ENCODE data around the gene CRYGB. TPM values are rescaled to one million over a fixed set of nuclear protein-coding genes. Genes with fewer than 3 reads are reported as not detected.
"Not testable (repeated sequence)": the region's sequence is repeated elsewhere in the genome, so short reads cannot be mapped to it uniquely, and the experiment has no call there.

CRYGB gene
- total and polyA plus RNA-seq, 3 experiments from 2014 or later, result not detected

DNA sequence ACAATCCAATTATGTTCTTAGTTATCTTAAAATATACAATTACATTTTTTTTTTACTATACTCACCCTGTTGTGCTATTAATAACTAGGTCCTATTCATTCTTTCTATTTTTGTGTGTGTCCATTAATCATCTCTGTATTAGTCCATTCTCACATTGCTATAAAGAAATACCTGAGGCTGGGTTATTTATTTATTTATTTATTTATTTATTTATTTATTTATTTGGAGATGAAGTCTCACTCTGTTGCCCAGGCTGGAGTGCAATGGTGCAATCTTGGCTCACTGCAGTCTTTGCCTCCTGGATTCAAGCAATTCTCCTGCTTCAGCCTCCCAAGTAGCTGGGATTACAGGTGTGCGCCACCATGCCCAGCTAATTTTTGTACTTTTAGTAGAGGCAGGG, 47.3 kb downstream of the CRYGB start:
- H3K4me1 ChIP-seq (ENCODE audit: insufficient read depth, low read length); POLR2A ChIA-PET; H3K36me3 Mint-ChIP-seq; H3K4me3 ChIP-seq (ENCODE audit: low read length); H3K4me3 Mint-ChIP-seq; H3K27me3 ChIP-seq (ENCODE audit: insufficient read depth, low read length, poor library complexity, severe bottlenecking); H3K27ac ChIP-seq (ENCODE audit: low read depth, low read length); H3K9me3 ChIP-seq (ENCODE audit: low read length); DNase-seq; H3K27ac Mint-ChIP-seq; H3K36me3 ChIP-seq (ENCODE audit: insufficient read depth, low read length); H3K9me3 Mint-ChIP-seq; CTCF ChIA-PET: not testable (repeated sequence)
- peaks cover 2 to 11% of the 10 kb centered on the region in 2 donors for H3K27me3 Mint-ChIP-seq
- peaks cover 19 to 24% (median 22%) of the 10 kb centered on the region in 3 donors for H3K4me1 Mint-ChIP-seq

DNA sequence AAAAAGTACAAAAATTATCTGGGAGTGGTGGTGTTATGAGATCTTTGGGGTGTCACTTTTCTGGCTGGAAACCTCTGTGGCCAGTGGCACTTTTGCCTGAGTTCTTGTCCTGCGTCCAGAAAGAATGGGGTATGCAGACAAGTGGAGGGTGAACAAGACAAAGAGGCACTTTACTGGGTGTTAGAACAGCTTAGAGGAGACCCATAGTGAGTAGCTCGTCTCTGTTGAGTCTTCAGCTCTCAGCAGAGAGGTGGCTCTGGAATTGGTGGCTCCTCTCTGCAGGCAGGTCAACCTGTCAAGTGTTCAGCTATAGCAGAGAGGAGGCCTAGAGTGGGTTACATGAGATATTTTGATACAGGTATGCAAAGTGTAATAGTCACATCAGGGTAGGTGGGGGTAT, 47.7 kb downstream of the CRYGB start:
- no peak for DNase-seq
- Histone ChIP-seq H3K36me3 (ENCODE audit: insufficient read depth, low read length) (no peaks in the 10 kb centered on the region), H3K9me3 (ENCODE audit: low read length) (no peaks in the 10 kb centered on the region), H3K4me1 (ENCODE audit: insufficient read depth, low read length) (no peaks in the 10 kb centered on the region), H3K27me3 (ENCODE audit: insufficient read depth, low read length, poor library complexity, severe bottlenecking) (no peaks in the 10 kb centered on the region), H3K27ac (ENCODE audit: low read depth, low read length) (no peak overlapping the region), H3K4me3 (ENCODE audit: low read length) (no peak overlapping the region)
- Mint-ChIP-seq H3K27me3 (peaks cover 2 to 11% of the 10 kb centered on the region in 2 donors), H3K36me3 (no peaks in the 10 kb centered on the region), H3K4me3 (no peak overlapping the region), H3K4me1 (peaks cover 19 to 24% (median 22%) of the 10 kb centered on the region in 3 donors), H3K9me3 (no peaks in the 10 kb centered on the region), H3K27ac (no peak overlapping the region)
- POLR2A ChIA-PET, result no interaction called here
- CTCF ChIA-PET, result no interaction called here

DNA sequence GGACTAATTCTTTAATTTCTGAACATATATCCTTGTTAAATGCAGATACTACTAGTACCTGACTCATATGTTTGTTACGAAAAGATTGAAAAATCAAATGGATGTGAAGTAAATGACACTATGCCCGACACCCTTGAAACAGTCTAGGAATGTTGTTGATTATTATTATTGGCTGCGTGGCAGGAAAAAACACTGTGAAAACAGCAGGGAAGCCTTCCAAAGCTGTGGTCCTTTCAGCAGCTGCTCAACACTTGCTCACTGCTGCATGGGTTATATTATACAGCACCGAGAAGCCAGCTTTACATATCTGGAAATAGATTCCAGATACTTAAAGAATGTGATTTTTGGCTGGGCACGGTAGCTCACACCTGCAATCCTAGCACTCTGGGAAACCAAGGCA, 48.2 kb downstream of the CRYGB start:
- Mint-ChIP-seq H3K27me3 (peaks cover 2 to 11% of the 10 kb centered on the region in 2 donors), H3K36me3 (no peaks in the 10 kb centered on the region), H3K27ac (no peak overlapping the region), H3K4me1 (peaks cover 19 to 24% (median 22%) of the 10 kb centered on the region in 3 donors), H3K9me3 (no peaks in the 10 kb centered on the region), H3K4me3 (no peak overlapping the region)
- DNase-seq, result no peak
- no peaks in the 10 kb centered on the region for H3K27me3 ChIP-seq (ENCODE audit: insufficient read depth, low read length, poor library complexity, severe bottlenecking)
- no peak overlapping the region for H3K27ac ChIP-seq (ENCODE audit: low read depth, low read length)
- CTCF ChIA-PET, result no interaction called here
- no peaks in the 10 kb centered on the region for H3K9me3 ChIP-seq (ENCODE audit: low read length)
- H3K4me3 ChIP-seq (ENCODE audit: low read length), result no peak overlapping the region
- POLR2A ChIA-PET, result no interaction called here
- H3K4me1 ChIP-seq (ENCODE audit: insufficient read depth, low read length), result no peaks in the 10 kb centered on the region
- no peaks in the 10 kb centered on the region for H3K36me3 ChIP-seq (ENCODE audit: insufficient read depth, low read length)

DNA sequence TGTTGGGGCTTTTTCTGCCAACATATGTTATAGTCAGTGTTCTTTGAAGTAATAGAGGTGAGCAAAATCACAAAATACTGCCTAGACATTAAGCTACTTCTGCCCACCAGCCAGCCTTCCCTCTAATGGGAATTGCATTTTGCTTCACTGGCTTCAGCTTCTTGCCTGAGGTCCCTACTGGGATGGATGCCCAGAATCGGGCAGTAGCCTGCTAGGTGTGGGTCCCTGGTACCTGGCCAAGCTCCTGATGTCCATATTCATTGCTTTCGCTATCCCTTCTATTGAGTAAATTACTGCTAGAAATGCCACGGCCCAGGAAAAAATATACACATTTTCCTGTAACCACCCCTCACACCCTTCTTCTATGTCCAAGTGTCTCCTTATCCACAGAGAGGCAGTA, 48.6 kb downstream of the CRYGB start:
- Histone ChIP-seq H3K4me1 (ENCODE audit: insufficient read depth, low read length) (no peaks in the 10 kb centered on the region), H3K27me3 (ENCODE audit: insufficient read depth, low read length, poor library complexity, severe bottlenecking) (no peaks in the 10 kb centered on the region), H3K36me3 (ENCODE audit: insufficient read depth, low read length) (no peaks in the 10 kb centered on the region), H3K4me3 (ENCODE audit: low read length) (no peak overlapping the region), H3K27ac (ENCODE audit: low read depth, low read length) (no peak overlapping the region), H3K9me3 (ENCODE audit: low read length) (no peaks in the 10 kb centered on the region)
- Mint-ChIP-seq H3K27me3 (peaks cover 2 to 11% of the 10 kb centered on the region in 2 donors), H3K36me3 (no peaks in the 10 kb centered on the region), H3K27ac (no peak overlapping the region), H3K9me3 (no peaks in the 10 kb centered on the region), H3K4me1 (peaks cover 19 to 24% (median 22%) of the 10 kb centered on the region in 3 donors), H3K4me3 (no peak overlapping the region)
- ChIA-PET CTCF (interaction anchor here (0.6 to 1.4 kb wide), 2 partner anchors 18 to 1412 kb away, joined by 3 to 4 read pairs; no protein-coding TSS in a partner anchor), POLR2A (no interaction called here)
- DNase-seq, result no peak

DNA sequence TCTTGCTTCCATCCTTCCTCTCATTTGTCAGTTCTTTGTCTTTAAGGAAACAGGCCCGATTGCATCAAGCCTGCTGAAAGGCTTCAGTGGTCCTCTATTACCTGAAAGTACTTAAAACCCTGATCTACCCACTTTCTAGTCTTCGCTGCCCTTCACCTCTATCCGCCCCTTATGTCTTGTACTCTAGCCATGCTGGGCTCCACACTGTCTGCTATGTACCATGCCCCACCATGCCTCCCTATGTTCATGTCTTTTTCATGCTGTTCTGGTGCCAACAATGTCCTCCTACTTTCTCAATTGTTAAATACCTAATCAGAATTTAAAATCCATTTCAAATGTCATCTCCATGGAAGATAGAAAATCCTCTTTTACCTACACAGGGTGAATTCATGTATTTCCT, 49.9 kb downstream of the CRYGB start:
- Histone ChIP-seq H3K27ac (ENCODE audit: low read depth, low read length) (no peak overlapping the region), H3K27me3 (ENCODE audit: insufficient read depth, low read length, poor library complexity, severe bottlenecking) (no peaks in the 10 kb centered on the region), H3K36me3 (ENCODE audit: insufficient read depth, low read length) (no peaks in the 10 kb centered on the region), H3K4me3 (ENCODE audit: low read length) (no peak overlapping the region), H3K9me3 (ENCODE audit: low read length) (no peaks in the 10 kb centered on the region), H3K4me1 (ENCODE audit: insufficient read depth, low read length) (no peaks in the 10 kb centered on the region)
- Mint-ChIP-seq H3K9me3 (no peaks in the 10 kb centered on the region), H3K4me1 (peaks cover 13 to 14% (median 14%) of the 10 kb centered on the region in 3 donors), H3K27ac (peak overlapping the region in 1 of 8 donors; percentile 1), H3K36me3 (no peaks in the 10 kb centered on the region), H3K27me3 (peaks cover 2 to 11% of the 10 kb centered on the region in 2 donors), H3K4me3 (no peak overlapping the region)
- ChIA-PET POLR2A (no interaction called here), CTCF (interaction anchor here (1.4 kb wide), 1 partner anchor 16 kb away, joined by 3 read pairs; no protein-coding TSS in a partner anchor)
- no peak for DNase-seq

DNA sequence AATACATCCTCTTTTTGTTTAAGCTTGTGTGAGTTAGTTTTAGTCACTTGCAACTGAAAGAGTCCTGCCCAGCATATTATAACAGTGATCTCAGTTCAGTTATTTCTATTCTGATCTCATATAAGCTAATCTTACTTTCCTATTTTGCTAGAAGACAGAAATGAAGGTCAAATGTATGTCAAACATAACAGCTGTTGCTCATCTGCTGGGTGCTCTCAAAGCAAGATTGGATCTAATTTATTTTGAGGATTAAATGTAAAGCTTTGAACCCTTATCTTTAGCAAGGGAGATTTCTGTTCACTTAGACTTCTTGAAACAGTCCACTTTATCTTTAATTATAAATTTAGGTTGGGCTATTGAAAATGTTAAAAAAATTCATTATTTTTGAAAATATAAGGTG, 52.8 kb downstream of the CRYGB start:
- POLR2A ChIA-PET, result no interaction called here
- Histone ChIP-seq H3K9me3 (ENCODE audit: low read length) (no peaks in the 10 kb centered on the region), H3K36me3 (ENCODE audit: insufficient read depth, low read length) (no peaks in the 10 kb centered on the region), H3K27ac (ENCODE audit: low read depth, low read length) (no peak overlapping the region), H3K27me3 (ENCODE audit: insufficient read depth, low read length, poor library complexity, severe bottlenecking) (no peaks in the 10 kb centered on the region), H3K4me3 (ENCODE audit: low read length) (no peak overlapping the region), H3K4me1 (ENCODE audit: insufficient read depth, low read length) (no peaks in the 10 kb centered on the region)
- Mint-ChIP-seq H3K4me3 (no peak overlapping the region), H3K27ac (no peak overlapping the region), H3K9me3 (peaks cover 0 to 5% (median 0%) of the 10 kb centered on the region in 5 donors), H3K4me1 (no peaks in the 10 kb centered on the region), H3K27me3 (peaks cover 0 to 3% of the 10 kb centered on the region in 2 donors), H3K36me3 (peaks cover 0 to 3% (median 0%) of the 10 kb centered on the region in 3 donors)
- no peak for DNase-seq
- CTCF ChIA-PET, result no interaction called here

Other genes starting within 250 kb of the CRYGB start
- 1 to 10 TPM; 6.9 to 7.2 TPM for gene PLEKHM3, start 120.6 kb downstream of the CRYGB start, total RNA-seq
- 4.4 TPM for gene PLEKHM3, start 120.6 kb downstream of the CRYGB start, polyA plus RNA-seq
- gene CRYGD, start 21.6 kb downstream of the CRYGB start, total RNA-seq, result not detected
- gene CRYGD, start 21.6 kb downstream of the CRYGB start, polyA plus RNA-seq, result not detected
- gene CRYGC, start 16.3 kb downstream of the CRYGB start, total RNA-seq, result not detected
- not detected for gene CRYGC, start 16.3 kb downstream of the CRYGB start, polyA plus RNA-seq
- gene CRYGA, start 17.4 kb upstream of the CRYGB start, total RNA-seq, result not detected
- gene CRYGA, start 17.4 kb upstream of the CRYGB start, polyA plus RNA-seq, result not detected
- gene C2orf80, start 43.9 kb upstream of the CRYGB start, total RNA-seq, result not detected
- gene C2orf80, start 43.9 kb upstream of the CRYGB start, polyA plus RNA-seq, result not detected
- 10 to 100 TPM; 18.9 to 21.5 TPM for gene IDH1, start 108.9 kb upstream of the CRYGB start, total RNA-seq
- 5.8 TPM for gene IDH1, start 108.9 kb upstream of the CRYGB start, polyA plus RNA-seq
- 10 to 100 TPM; 14.1 to 14.8 TPM for gene PIKFYVE, start 120.1 kb upstream of the CRYGB start, total RNA-seq
- gene PIKFYVE, start 120.1 kb upstream of the CRYGB start, polyA plus RNA-seq, result 7.0 TPM

Measured in CD8-positive, alpha-beta memory T cell (primary cell).